K562 (cell line): Measurements from ENCODE around the gene ARL16. TPM values are rescaled to one million over a fixed set of nuclear protein-coding genes. Genes with fewer than 3 reads are reported as not detected.

Experiments used
- AFF4 ChIP-seq: sonication (generic); formaldehyde crosslinking; IDR thresholded peaks from 2 replicates; pipeline ENCODE4 v1.8.0; 2023; ENCODE audit warnings: mild to moderate bottlenecking, missing genetic modification reagents
- CBX3 ChIP-seq, 2 experiments: IDR thresholded peaks; 1 replicate in 1 of 2; 2 replicates in 1 of 2; pipeline ENCODE4 v1.6.1; 2012; ENCODE audit warnings: inconsistent platforms in 2 of 2, low read length in 2 of 2, borderline replicate concordance in 1 of 2, control low read depth in 1 of 2
- E2F3 ChIP-seq: fragments of 250-450 bp; sonication (Bioruptor Pico); IDR thresholded peaks from 2 replicates; pipeline ENCODE4 v1.4.0; 2020; ENCODE audit warnings: mild to moderate bottlenecking
- EP300 ChIP-seq: IDR thresholded peaks from 2 replicates; pipeline ENCODE4 v1.6.1; 2012; ENCODE audit warnings: low read length, improper control_type of control experiment
- ESRRA ChIP-seq: fragments of 450-650 bp; IDR thresholded peaks from 2 replicates; pipeline ENCODE4 v1.6.1; 2014; ENCODE audit warnings: low read depth, mild to moderate bottlenecking, moderate library complexity, borderline replicate concordance
- ETV5 ChIP-seq: sonication (generic); formaldehyde crosslinking; IDR thresholded peaks from 2 replicates; pipeline ENCODE4 v1.4.0; 2020; ENCODE audit warnings: low read depth, mild to moderate bottlenecking, missing genetic modification reagents
- FOSL1 ChIP-seq: fragments of 200-800 bp; sonication (Bioruptor generic); conservative IDR thresholded peaks from 2 replicates; pipeline ENCODE4 v1.6.1; 2016; ENCODE audit warnings: missing genetic modification characterization, missing compliant biosample characterization
- FOXJ2 ChIP-seq: fragments of 200-800 bp; sonication (Bioruptor generic); IDR thresholded peaks from 2 replicates; pipeline ENCODE4 v1.6.1; 2016; ENCODE audit warnings: missing genetic modification characterization, missing compliant biosample characterization
- GTF2A2 ChIP-seq: IDR thresholded peaks from 2 replicates; pipeline ENCODE4 v1.6.1; 2016; ENCODE audit warnings: mild to moderate bottlenecking, missing genetic modification characterization, missing compliant biosample characterization
- MED1 ChIP-seq: sonication (generic); formaldehyde crosslinking; IDR thresholded peaks from 2 replicates; pipeline ENCODE4 v1.8.1; 2023; ENCODE audit warnings: missing genetic modification reagents, borderline replicate concordance
- MXD1 ChIP-seq: fragments of 250-450 bp; sonication (Bioruptor Pico); IDR thresholded peaks from 2 replicates; pipeline ENCODE4 v1.8.0; 2021; ENCODE audit warnings: borderline replicate concordance, mild to moderate bottlenecking, moderate library complexity; ENCODE audit not compliant: poor library complexity, severe bottlenecking
- POLR2AphosphoS2 ChIP-seq: IDR thresholded peaks from 2 replicates; pipeline ENCODE4 v1.6.1; 2012; ENCODE audit warnings: low read length, improper control_type of control experiment
- RAD21 ChIP-seq, 2 experiments: fragments of 250-450 bp in 1 of 2; fragments of 450-650 bp in 1 of 2; sonication (Bioruptor Pico) in 1 of 2; formaldehyde crosslinking in 1 of 2; IDR thresholded peaks in 1 of 2; conservative IDR thresholded peaks in 1 of 2; 2 replicates each; pipeline versions ENCODE4 v1.4.0 to v1.8.0; 2020 to 2022; ENCODE audit warnings: mild to moderate bottlenecking in 2 of 2, moderate library complexity in 1 of 2
- RBFOX2 ChIP-seq: fragments of 200-400 bp; formaldehyde crosslinking; IDR thresholded peaks from 2 replicates; pipeline ENCODE4 v1.6.1; 2017; ENCODE audit warnings: low read depth, mild to moderate bottlenecking, low read length, moderate library complexity
- RBM34 ChIP-seq: fragments of 200-400 bp; formaldehyde crosslinking; IDR thresholded peaks from 2 replicates; pipeline ENCODE4 v1.6.1; 2018; ENCODE audit warnings: low read length, borderline replicate concordance; ENCODE audit not compliant: insufficient read depth
- RNF2 ChIP-seq: sonication (generic); IDR thresholded peaks from 2 replicates; pipeline ENCODE4 v1.6.1; 2016
- XRCC5 ChIP-seq: fragments of 200-400 bp; formaldehyde crosslinking; IDR thresholded peaks from 2 replicates; pipeline ENCODE4 v1.6.1; 2017; ENCODE audit warnings: low read depth, mild to moderate bottlenecking, low read length
- ZBTB2 ChIP-seq: fragments of 450-650 bp; IDR thresholded peaks from 2 replicates; pipeline ENCODE4 v1.6.1; 2016; ENCODE audit warnings: antibody characterized with exemption
- ZBTB26 ChIP-seq: fragments of 450-650 bp; formaldehyde crosslinking; IDR thresholded peaks from 2 replicates; pipeline ENCODE4 v1.4.0; 2022; ENCODE audit warnings: missing genetic modification characterization
- ZKSCAN1 ChIP-seq: fragments of 150-350 bp; IDR thresholded peaks from 2 replicates; pipeline ENCODE4 v1.6.1; 2016; ENCODE audit warnings: low read depth, low read length
- ZNF583 ChIP-seq: fragments of 250-450 bp; sonication (Bioruptor Pico); IDR thresholded peaks from 2 replicates; pipeline ENCODE4 v1.4.0; 2020
- polyA plus RNA-seq, 8 experiments: library from polyadenylated mRNA; depleted of rRNA in 4 of 8; stranded (reverse) in 5 of 8; unstranded in 3 of 8; fragments of >200 nt; fragmentation: Nextera tagmentation in 2 of 8; fragmentation: Illumina TruSeq in 1 of 8; extraction: Ambion mirVana in 2 of 8; extraction: Trizol in 1 of 8; gene quantifications; 2 replicates each; pipeline versions ENCODE4 v1.2.1 to v1.2.3, GENCODE V29; 2011 to 2014; ENCODE audit warnings: inconsistent platforms in 1 of 8, missing spikeins in 1 of 8
- total RNA-seq, 7 experiments: library from RNA; depleted of rRNA in 6 of 7; stranded (reverse); fragments of >200 nt in 6 of 7; fragmentation: Illumina TruSeq in 2 of 7; extraction: Trizol in 2 of 7; gene quantifications; 2 replicates each; pipeline versions ENCODE4 v1.2.1 to v1.2.3, GENCODE V29; 2011 to 2021; ENCODE audit warnings: low replicate concordance in 1 of 7

The ARL16 gene
- total and polyA plus RNA-seq, 9 of the 15 experiments (the other 6 are each of a cell fraction or from before 2014, with no cell fraction given), result 5.4 to 32.4 (median 22.6) TPM

- TF ChIP-seq GTF2A2, result peak; percentile 75; the same call in 1 of the 2 replicates
- TF ChIP-seq CBX3 (IDR thresholded peaks at IDR 0.05; ENCODE audit: borderline replicate concordance in 1 of 2, low read length in 2 of 2), result 0 out of 3 replicates have a peak, but pooled peaks of 1 of the 2 experiments have one; percentile 37
- 0 out of 2 replicates have a peak, but pooled peaks have one; percentile 71 for TF ChIP-seq ZBTB26 (CRISPR knock-in tag)
- TF ChIP-seq AFF4 (CRISPR knock-in tag), result peak; percentile 7; the same call in 1 of the 2 replicates
- no peak for TF ChIP-seq MED1 (CRISPR knock-in tag)
- no peak for TF ChIP-seq FOXJ2 (tag)
- peak; percentile 93 for TF ChIP-seq XRCC5
- no peak for TF ChIP-seq POLR2AphosphoS2
- no peak for TF ChIP-seq EP300
- TF ChIP-seq ESRRA, result peak; percentile 41; the same call in 1 of the 2 replicates
- peak; percentile 92 for TF ChIP-seq ZBTB2
- peak; percentile 58; the same call in 1 of the 2 replicates for TF ChIP-seq ZKSCAN1
- no peak for TF ChIP-seq RBM34
- peak; percentile 21; the same call in 1 of the 2 replicates for TF ChIP-seq ZNF583
- peak; percentile 47 for TF ChIP-seq FOSL1
- 0 out of 4 replicates have a peak, but pooled peaks of 1 of the 2 experiments have one; percentile 11 for TF ChIP-seq RAD21 (CRISPR knock-in tag; conservative IDR thresholded peaks at IDR 0.05 in 1 of 2, IDR thresholded peaks at IDR 0.05 in 1 of 2)
- TF ChIP-seq ETV5 (CRISPR knock-in tag), result no peak
- no peak for TF ChIP-seq MXD1
- TF ChIP-seq RNF2, result no peak
- TF ChIP-seq E2F3 (CRISPR knock-in tag), result 0 out of 2 replicates have a peak, but pooled peaks have one; percentile 12
- peak; percentile 94 for TF ChIP-seq RBFOX2
Observed at GRCh38 chr17:81636505-81637288, 46.9 kb downstream of the ARL16 start, which contains the start of the genes NPLOC4 and TSPAN10 (continued).
